Measurements from ENCODE around the gene BID. TPM values are rescaled to one million over a fixed set of nuclear protein-coding genes. Genes with fewer than 3 reads are reported as not detected.
A peak's percentile ranks its signal among the peaks of the same experiment; 100 is the strongest.
"Not testable (repeated sequence)": the region's sequence is repeated elsewhere in the genome, so short reads cannot be mapped to it uniquely, and the experiment has no call there.

Gene BID
- total RNA-seq, 1 donor: 44.3 TPM

GRCh38 chr22:17772249-17772957 lies 1.9 kb downstream of the BID start:
- no peaks in the 10 kb centered on the region for H3K9me3 ChIP-seq (ENCODE audit: low read depth, low read length)
- no peaks in the 10 kb centered on the region for H3K27me3 ChIP-seq (ENCODE audit: insufficient read depth, low read length)
- peak overlapping the region; percentile 69 for H3K4me3 ChIP-seq (ENCODE audit: low read length)
- H3K4me1 ChIP-seq (ENCODE audit: insufficient read depth, low read length): peaks cover 88% of the 10 kb centered on the region

- Histone ChIP-seq H3K9me3 (ENCODE audit: low read depth, low read length) (no peaks in the 10 kb centered on the region), H3K4me1 (ENCODE audit: insufficient read depth, low read length) (peaks cover 75% of the 10 kb centered on the region), H3K4me3 (ENCODE audit: low read length) (no peak overlapping the region), H3K27me3 (ENCODE audit: insufficient read depth, low read length) (no peaks in the 10 kb centered on the region)
These were observed 3.8 kb downstream of the BID start for GRCh38 chr22:17770180-17771077.

- Histone ChIP-seq H3K9me3 (ENCODE audit: low read depth, low read length) (no peaks in the 10 kb centered on the region), H3K4me3 (ENCODE audit: low read length) (no peak overlapping the region), H3K4me1 (ENCODE audit: insufficient read depth, low read length) (peaks cover 71% of the 10 kb centered on the region), H3K27me3 (ENCODE audit: insufficient read depth, low read length) (no peaks in the 10 kb centered on the region)
These were observed 4.6 kb downstream of the BID start for GRCh38 chr22:17769716-17770082.

- Histone ChIP-seq H3K4me1 (ENCODE audit: insufficient read depth, low read length) (peaks cover 74% of the 10 kb centered on the region), H3K27me3 (ENCODE audit: insufficient read depth, low read length) (no peaks in the 10 kb centered on the region), H3K9me3 (ENCODE audit: low read depth, low read length) (no peaks in the 10 kb centered on the region), H3K4me3 (ENCODE audit: low read length) (no peak overlapping the region)
These were observed 5.1 kb downstream of the BID start for GRCh38 chr22:17769013-17769715.

GRCh38 chr22:17767233-17768065 lies 6.8 kb downstream of the BID start:
- H3K4me3 ChIP-seq (ENCODE audit: low read length): no peak overlapping the region
- H3K9me3 ChIP-seq (ENCODE audit: low read depth, low read length): no peaks in the 10 kb centered on the region
- H3K4me1 ChIP-seq (ENCODE audit: insufficient read depth, low read length): peaks cover 62% of the 10 kb centered on the region
- H3K27me3 ChIP-seq (ENCODE audit: insufficient read depth, low read length): no peaks in the 10 kb centered on the region

GRCh38 chr22:17764852-17765251 lies 9.4 kb downstream of the BID start:
- not testable (repeated sequence) for H3K27me3 ChIP-seq (ENCODE audit: insufficient read depth, low read length); H3K9me3 ChIP-seq (ENCODE audit: low read depth, low read length); H3K4me3 ChIP-seq (ENCODE audit: low read length)
- peaks cover 56% of the 10 kb centered on the region for H3K4me1 ChIP-seq (ENCODE audit: insufficient read depth, low read length)

GRCh38 chr22:17764036-17764435 lies 10.2 kb downstream of the BID start:
- Histone ChIP-seq H3K4me3 (ENCODE audit: low read length) (no peak overlapping the region), H3K4me1 (ENCODE audit: insufficient read depth, low read length) (peaks cover 56% of the 10 kb centered on the region), H3K9me3 (ENCODE audit: low read depth, low read length) (no peaks in the 10 kb centered on the region), H3K27me3 (ENCODE audit: insufficient read depth, low read length) (no peaks in the 10 kb centered on the region)

GRCh38 chr22:17763442-17763841 lies 10.8 kb downstream of the BID start:
- peaks cover 50% of the 10 kb centered on the region for H3K4me1 ChIP-seq (ENCODE audit: insufficient read depth, low read length)
- H3K9me3 ChIP-seq (ENCODE audit: low read depth, low read length); H3K27me3 ChIP-seq (ENCODE audit: insufficient read depth, low read length); H3K4me3 ChIP-seq (ENCODE audit: low read length): not testable (repeated sequence)

- no peaks in the 10 kb centered on the region for H3K27me3 ChIP-seq (ENCODE audit: insufficient read depth, low read length)
- H3K4me1 ChIP-seq (ENCODE audit: insufficient read depth, low read length): peaks cover 42% of the 10 kb centered on the region
- no peak overlapping the region for H3K4me3 ChIP-seq (ENCODE audit: low read length)
- no peaks in the 10 kb centered on the region for H3K9me3 ChIP-seq (ENCODE audit: low read depth, low read length)
These were observed 13.2 kb downstream of the BID start for GRCh38 chr22:17761138-17761488.

GRCh38 chr22:17754233-17754925 lies 19.9 kb downstream of the BID start:
- H3K4me1 ChIP-seq (ENCODE audit: insufficient read depth, low read length): peaks cover 8% of the 10 kb centered on the region
- no peaks in the 10 kb centered on the region for H3K9me3 ChIP-seq (ENCODE audit: low read depth, low read length)
- H3K27me3 ChIP-seq (ENCODE audit: insufficient read depth, low read length): no peaks in the 10 kb centered on the region
- H3K4me3 ChIP-seq (ENCODE audit: low read length): no peak overlapping the region

- H3K9me3 ChIP-seq (ENCODE audit: low read depth, low read length): no peaks in the 10 kb centered on the region
- H3K4me1 ChIP-seq (ENCODE audit: insufficient read depth, low read length): peaks cover 4% of the 10 kb centered on the region
- no peaks in the 10 kb centered on the region for H3K27me3 ChIP-seq (ENCODE audit: insufficient read depth, low read length)
- H3K4me3 ChIP-seq (ENCODE audit: low read length): no peak overlapping the region
These were observed 20.8 kb downstream of the BID start for GRCh38 chr22:17753401-17753989.

GRCh38 chr22:17751596-17751995 lies 22.7 kb downstream of the BID start:
- Histone ChIP-seq H3K4me3 (ENCODE audit: low read length) (no peak overlapping the region), H3K9me3 (ENCODE audit: low read depth, low read length) (no peaks in the 10 kb centered on the region), H3K27me3 (ENCODE audit: insufficient read depth, low read length) (no peaks in the 10 kb centered on the region), H3K4me1 (ENCODE audit: insufficient read depth, low read length) (no peaks in the 10 kb centered on the region)

- Histone ChIP-seq H3K9me3 (ENCODE audit: low read depth, low read length) (no peaks in the 10 kb centered on the region), H3K4me1 (ENCODE audit: insufficient read depth, low read length) (no peaks in the 10 kb centered on the region), H3K27me3 (ENCODE audit: insufficient read depth, low read length) (no peaks in the 10 kb centered on the region), H3K4me3 (ENCODE audit: low read length) (no peak overlapping the region)
These were observed 24.5 kb downstream of the BID start for GRCh38 chr22:17749605-17750395.
